ENCODE data around the gene CCM2L. TPM values are rescaled to one million over a fixed set of nuclear protein-coding genes. Genes with fewer than 3 reads are reported as not detected.

Gene CCM2L
- total and polyA plus RNA-seq, 9 of the 15 experiments (the other 6 are each of a cell fraction or from before 2014, with no cell fraction given): 0.04 TPM; not detected in 8

DNA sequence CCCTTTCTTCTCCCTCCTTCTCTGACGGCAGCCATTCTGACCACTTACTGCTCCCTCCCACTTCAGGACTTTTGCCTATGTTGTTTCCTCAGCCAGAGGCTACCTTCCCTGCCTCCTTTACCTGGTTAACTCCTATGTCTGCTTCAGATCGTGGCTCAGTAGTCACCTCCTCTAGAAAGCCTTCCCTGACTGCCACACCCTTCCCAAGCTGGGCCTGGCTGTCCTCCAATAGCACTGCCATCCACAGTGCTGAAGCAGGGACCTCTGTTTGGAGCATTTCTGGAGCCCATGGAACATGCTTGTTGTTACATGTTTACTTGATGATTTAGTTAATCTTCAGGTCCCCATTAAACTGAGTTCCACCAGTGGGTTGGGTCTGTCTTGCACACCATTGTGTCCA is 28.5 kb upstream of the CCM2L start:
- Histone ChIP-seq H3K27ac (ENCODE audit: extremely low read depth, low read depth, low read length) (no peak overlapping the region), H3K4me2 (ENCODE audit: insufficient read depth, low read length) (no peak overlapping the region), H3K36me3 (ENCODE audit: control insufficient read depth, insufficient read depth, low read length) (no peaks in the 10 kb centered on the region), H3K4me1 (replicated peaks in 1 of 2; ENCODE audit: control insufficient read depth in 2 of 2, insufficient read depth in 2 of 2, low read length in 2 of 2) (no peaks in the 10 kb centered on the region), H2AFZ (ENCODE audit: low read depth, low read length) (no peak overlapping the region), H3K4me3 (no peak overlapping the region), H3K9me1 (ENCODE audit: control insufficient read depth, insufficient read depth, low read length) (no peaks in the 10 kb centered on the region), H3K27me3 (ENCODE audit: control insufficient read depth in 2 of 2, insufficient read depth in 2 of 2, low read length in 2 of 2) (peaks cover 8 to 27% of the 10 kb centered on the region in 2 experiments; a peak in 4 of 5 replicates), H4K20me1 (replicated peaks; ENCODE audit: control insufficient read depth, insufficient read depth, low read length) (no peaks in the 10 kb centered on the region; the same call in 1 of the 2 replicates), H3K9me3 (replicated peaks; ENCODE audit: control insufficient read depth, insufficient read depth, low read depth, low read length) (no peaks in the 10 kb centered on the region), H3K9ac (ENCODE audit: insufficient read depth in 1 of 2, low read depth in 2 of 2, low read length in 2 of 2) (no peak overlapping the region), H3K79me2 (ENCODE audit: control insufficient read depth, insufficient read depth, low read length) (no peaks in the 10 kb centered on the region)
- BruUV-seq (replicated peaks): no TSS peak
- in situ Hi-C loops (cut with MboI) (no loop called here), intact Hi-C loops (cut with micrococcal nuclease) (no loop called here)
- ATAC-seq (no peak), DNase-seq (ENCODE audit: extremely low read depth in 1 of 4, low spot score in 3 of 4) (no peak), FAIRE-seq (no peak)
- 0% methylated on average over 2 of the region's 2 CpGs for WGBS (ENCODE audit: insufficient coverage, low coverage, missing lambda C conversion rate)
- CTCF ChIA-PET (ENCODE audit: low intra/inter-chr PET ratio): no interaction called here
- TF ChIP-seq ZFP36 (IDR thresholded peaks at IDR 0.05; ENCODE audit: low read depth, low read length, partially characterized antibody) (peak; percentile 90), ZC3H4 (CRISPR knock-in tag; IDR thresholded peaks at IDR 0.05; ENCODE audit: borderline replicate concordance) (no peak)
- POLR2A ChIA-PET: no interaction called here

DNA sequence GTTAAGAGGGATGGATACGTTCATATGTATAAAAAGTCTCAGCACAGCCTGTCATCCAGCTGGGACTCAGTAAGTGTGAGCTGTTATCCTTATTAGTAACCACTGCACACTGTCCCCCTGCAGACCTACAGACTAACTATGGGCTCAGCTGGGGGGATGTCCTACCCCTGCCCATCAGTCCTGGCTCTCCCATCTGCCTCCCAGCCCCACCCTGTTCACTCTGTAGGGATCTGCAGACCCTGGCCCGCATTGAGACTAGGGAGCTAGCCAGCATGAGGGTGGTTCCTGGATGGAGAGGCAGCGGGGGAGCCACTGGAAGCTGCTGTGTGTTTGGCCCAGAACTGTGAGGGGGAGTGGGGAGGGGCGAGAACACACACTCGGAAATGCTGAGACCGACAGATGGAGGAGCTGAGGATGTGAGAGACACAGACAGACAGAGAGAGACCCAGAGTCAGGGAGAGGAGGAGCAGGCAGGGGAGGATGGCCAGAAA is 25.2 kb upstream of the CCM2L start:
- Histone ChIP-seq H3K27ac (ENCODE audit: extremely low read depth, low read depth, low read length) (no peak overlapping the region), H3K79me2 (ENCODE audit: control insufficient read depth, insufficient read depth, low read length) (no peaks in the 10 kb centered on the region), H4K20me1 (replicated peaks; ENCODE audit: control insufficient read depth, insufficient read depth, low read length) (no peaks in the 10 kb centered on the region; the same call in 1 of the 2 replicates), H3K4me1 (replicated peaks in 1 of 2; ENCODE audit: control insufficient read depth in 2 of 2, insufficient read depth in 2 of 2, low read length in 2 of 2) (no peaks in the 10 kb centered on the region; a peak in 1 of 5 replicates), H3K4me2 (ENCODE audit: insufficient read depth, low read length) (no peak overlapping the region), H3K9ac (ENCODE audit: insufficient read depth in 1 of 2, low read depth in 2 of 2, low read length in 2 of 2) (no peak overlapping the region), H3K9me3 (replicated peaks; ENCODE audit: control insufficient read depth, insufficient read depth, low read depth, low read length) (no peaks in the 10 kb centered on the region), H3K4me3 (no peak overlapping the region), H3K36me3 (ENCODE audit: control insufficient read depth, insufficient read depth, low read length) (no peaks in the 10 kb centered on the region), H3K27me3 (ENCODE audit: control insufficient read depth in 2 of 2, insufficient read depth in 2 of 2, low read length in 2 of 2) (peaks cover 4 to 29% of the 10 kb centered on the region in 2 experiments; a peak in 3 of 5 replicates), H2AFZ (ENCODE audit: low read depth, low read length) (no peak overlapping the region), H3K9me1 (ENCODE audit: control insufficient read depth, insufficient read depth, low read length) (no peaks in the 10 kb centered on the region)
- 0% methylated on average over 6 of the region's 6 CpGs for WGBS (ENCODE audit: insufficient coverage, low coverage, missing lambda C conversion rate)
- ChIA-PET POLR2A (interaction anchor here (1.2 kb wide), 1 partner anchor 10 kb away, joined by 5 read pairs; no protein-coding TSS in a partner anchor), CTCF (ENCODE audit: low intra/inter-chr PET ratio) (no interaction called here)
- in situ Hi-C loops (cut with MboI): no loop called here
- intact Hi-C loops (cut with micrococcal nuclease): no loop called here
- DNase-seq (ENCODE audit: extremely low read depth in 1 of 4, low spot score in 3 of 4) (no peak), FAIRE-seq (no peak), ATAC-seq (no peak)
- BruUV-seq (replicated peaks): no TSS peak
- no peak for TF ChIP-seq ZNF3 (CRISPR knock-in tag; IDR thresholded peaks at IDR 0.05)
- no peak for TF ChIP-seq MAFK (IDR thresholded peaks at IDR 0.05; ENCODE audit: low read length)
- no peak for TF ChIP-seq PYGO2 (tag; IDR thresholded peaks at IDR 0.05)
- no peak for TF ChIP-seq MAFF (IDR thresholded peaks at IDR 0.05; ENCODE audit: low read length)
- no peak for TF ChIP-seq PRPF4 (IDR thresholded peaks at IDR 0.05; ENCODE audit: insufficient read depth, low read depth, low read length, poor library complexity, severe bottlenecking)

Measured in K562 (cell line).